Posterior cingulate gyrus (tissue), 11 donors: ENCODE measurements around the gene CHST2.

ENCODE experiments used
- DNase-seq, 10 donors: peaks; one replicate each; pipeline versions ENCODE4 v3.0.0 to v3.0.0-alpha.2; 2020 to 2021; ENCODE audit warnings: mixed read lengths in 3 of 10
- intact Hi-C: fragments of 100-400 bp; cut with DNase I; formaldehyde crosslinking; loops from one replicate; pipeline ENCODE4 v1.15.1; 2023

Gene CHST2

DNA sequence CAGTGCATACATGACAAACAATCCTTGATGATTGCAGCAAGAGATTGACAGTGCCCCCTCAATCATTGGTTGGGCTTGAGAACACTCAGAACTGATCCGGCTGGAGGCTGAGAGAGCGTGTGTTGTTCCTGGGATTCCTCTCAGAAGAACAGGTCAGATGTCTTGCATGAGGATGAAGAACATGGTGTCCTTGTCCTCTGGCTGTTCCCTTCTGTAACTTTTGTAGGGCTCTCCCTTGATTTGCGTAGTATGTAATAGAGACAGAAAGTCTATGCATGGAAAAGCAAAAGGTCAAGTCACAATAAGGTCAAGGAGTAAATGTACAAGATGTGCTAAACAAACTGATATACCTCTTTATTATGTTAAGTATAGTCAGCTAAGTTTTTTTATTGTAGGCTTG lies 8.2 kb downstream of the CHST2 start:
- intact Hi-C loops = loop anchor here (10.0 kb wide), 2 partner anchors 517 to 547 kb away; no protein-coding TSS in a partner anchor
- DNase-seq = no peak

DNA sequence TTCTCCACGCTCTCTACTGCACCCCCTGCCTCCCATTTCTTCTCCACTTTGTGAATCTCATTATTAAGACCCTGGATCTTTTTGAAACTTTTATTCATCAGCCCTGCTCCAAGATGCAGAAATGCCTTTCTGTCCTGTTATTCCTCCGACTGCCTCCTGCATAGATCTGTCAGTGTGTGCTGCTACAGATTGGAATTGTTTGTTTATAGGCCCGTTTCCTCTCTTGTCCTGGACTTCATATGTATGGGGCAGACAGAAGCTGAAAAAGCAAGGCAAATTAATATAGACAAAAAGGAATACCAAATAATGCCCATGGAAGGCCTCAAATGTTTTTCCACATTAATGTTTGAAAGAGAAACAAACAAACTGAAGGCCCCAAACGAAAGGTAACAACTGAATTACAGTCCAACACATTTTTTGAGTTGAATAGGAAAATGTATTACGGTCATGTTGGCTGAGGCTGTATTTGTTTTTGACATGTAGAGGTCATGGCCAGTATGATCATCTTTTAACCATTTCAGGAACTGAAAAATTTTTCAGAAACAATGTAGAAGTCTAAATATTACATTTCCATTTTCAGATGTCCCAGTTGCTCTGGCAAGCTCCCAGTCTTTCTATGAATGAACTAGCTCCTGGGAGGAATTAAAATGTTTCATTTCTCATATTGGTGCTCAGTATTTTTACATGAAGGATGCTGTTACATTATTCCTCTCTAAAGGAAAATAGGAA lies 8.8 kb downstream of the CHST2 start:
- no peak for DNase-seq
- intact Hi-C loops = loop anchor here (10.0 kb wide), 2 partner anchors 516 to 546 kb away; no protein-coding TSS in a partner anchor

DNA sequence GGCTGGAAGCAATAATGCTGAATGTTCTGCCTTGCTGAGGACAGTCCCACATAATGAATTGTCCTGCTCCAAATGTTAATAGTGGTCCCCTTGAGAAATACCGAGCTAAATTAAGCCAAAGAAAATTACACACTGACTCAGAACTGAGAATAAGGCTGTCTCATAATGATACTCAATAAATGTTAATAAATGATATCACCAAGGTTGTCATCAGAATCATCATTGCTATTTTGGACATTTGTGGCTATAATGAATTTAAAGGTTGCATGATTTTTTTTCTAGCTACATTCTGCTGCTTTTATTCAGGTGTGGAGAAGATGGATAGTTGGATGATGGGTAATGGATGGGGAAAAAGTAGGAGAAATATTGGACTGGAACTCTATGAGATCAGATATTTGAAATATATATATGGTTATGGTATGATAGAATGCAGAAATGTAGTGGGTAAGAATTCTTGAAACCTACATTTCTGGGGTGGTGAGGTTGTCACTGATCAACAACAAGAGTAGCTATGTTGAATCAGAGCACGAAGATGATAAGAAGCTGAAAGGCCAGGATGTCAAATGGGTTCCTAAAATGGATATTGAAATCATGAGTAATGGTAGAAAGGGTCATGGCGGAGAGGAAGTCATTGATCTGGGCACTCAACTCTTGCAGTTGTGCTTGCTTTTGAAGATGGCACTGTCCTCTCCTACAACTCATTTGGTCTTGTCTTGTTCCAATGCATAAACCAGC lies 12.8 kb downstream of the CHST2 start:
- intact Hi-C loops = no loop called here
- DNase-seq = no peak

GRCh38 chr3:143134471-143134870 lies 14.9 kb downstream of the CHST2 start:
- peak in 4 of 10 donors; percentile 21 to 83 (median 28) for DNase-seq
- intact Hi-C loops = no loop called here

DNA sequence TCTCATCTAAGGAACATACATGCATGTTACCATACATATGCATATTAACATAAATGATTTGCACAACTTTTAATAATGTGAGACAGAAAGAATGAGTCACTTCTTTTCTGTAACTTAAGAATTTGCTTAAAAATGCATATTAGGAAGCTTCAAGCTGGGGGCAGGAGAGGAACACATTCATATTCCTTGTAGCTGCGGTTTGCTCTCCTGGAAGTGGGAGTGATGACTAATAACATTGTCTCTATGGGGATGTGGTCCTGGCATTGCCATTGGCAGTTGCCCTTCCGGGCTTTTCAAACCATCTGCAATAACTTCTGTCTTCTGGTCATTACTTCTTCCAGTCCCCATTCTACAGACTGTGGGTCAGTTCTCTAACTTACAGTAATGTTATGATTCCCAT lies 15.6 kb downstream of the CHST2 start:
- intact Hi-C loops = no loop called here
- DNase-seq = no peak

DNA sequence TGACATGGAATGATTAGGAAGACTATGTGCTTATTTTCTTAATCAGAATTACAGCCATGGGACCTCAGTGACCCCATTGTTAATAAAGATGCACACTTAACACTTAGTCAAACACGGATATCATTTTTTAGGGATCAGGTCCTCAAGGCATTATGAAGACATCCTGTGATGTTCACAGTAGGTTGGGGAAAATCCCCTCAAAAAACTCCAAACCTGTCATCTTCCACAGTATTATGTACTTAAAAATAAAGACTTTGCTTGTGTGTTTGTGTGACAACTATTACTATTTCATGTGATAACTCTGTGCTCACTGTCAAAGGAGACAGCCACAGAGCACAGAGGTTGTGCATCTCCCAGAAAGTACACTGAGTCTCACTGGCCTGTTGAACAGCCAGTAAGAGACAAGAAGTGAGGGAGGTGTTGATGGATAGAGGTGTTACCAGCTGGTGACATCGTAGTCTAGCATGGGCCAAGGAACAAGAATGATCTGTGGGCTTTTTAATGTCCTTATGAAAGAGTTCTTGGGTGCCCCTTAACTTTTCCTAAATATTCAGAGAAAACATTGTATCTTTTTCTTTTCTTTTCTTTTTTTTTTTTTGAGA lies 18.0 kb downstream of the CHST2 start:
- DNase-seq = no peak
- intact Hi-C loops = no loop called here

DNA sequence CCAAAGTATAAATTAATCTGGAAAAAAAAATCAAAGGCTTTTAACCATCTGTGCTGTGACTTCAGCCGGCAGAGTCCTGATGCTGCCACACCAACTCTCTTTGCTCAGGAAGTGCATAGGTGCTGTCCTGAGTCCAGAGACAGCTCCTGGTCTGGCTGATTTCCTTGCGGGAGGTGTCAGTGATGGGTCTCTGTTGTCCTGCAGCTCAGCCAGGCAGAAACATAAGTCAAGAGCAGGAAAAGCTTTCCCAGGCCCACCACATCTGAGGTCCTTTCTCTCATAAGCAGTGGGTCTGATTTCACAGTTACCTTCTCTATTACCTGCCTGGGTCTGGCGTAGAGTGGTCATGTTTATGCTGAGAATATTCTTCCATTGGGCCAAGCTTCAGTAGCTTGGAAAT lies 19.4 kb downstream of the CHST2 start:
- intact Hi-C loops = no loop called here
- no peak for DNase-seq

GRCh38 chr3:143139762-143140161 lies 20.2 kb downstream of the CHST2 start:
- DNase-seq = no peak
- intact Hi-C loops = no loop called here

GRCh38 chr3:143140550-143140949 lies 21.0 kb downstream of the CHST2 start:
- intact Hi-C loops = no loop called here

GRCh38 chr3:143142354-143142753 lies 22.8 kb downstream of the CHST2 start:
- DNase-seq = no peak
- intact Hi-C loops = no loop called here

More at GRCh38 chr3:143140550-143140949, 21.0 kb downstream of the CHST2 start:
- DNase-seq = no peak

- intact Hi-C loops = no loop called here
- DNase-seq = no peak
These were observed 26.3 kb downstream of the CHST2 start for GRCh38 chr3:143145906-143146305.

GRCh38 chr3:143146486-143147274 lies 27.1 kb downstream of the CHST2 start:
- intact Hi-C loops = no loop called here
- no peak for DNase-seq

DNA sequence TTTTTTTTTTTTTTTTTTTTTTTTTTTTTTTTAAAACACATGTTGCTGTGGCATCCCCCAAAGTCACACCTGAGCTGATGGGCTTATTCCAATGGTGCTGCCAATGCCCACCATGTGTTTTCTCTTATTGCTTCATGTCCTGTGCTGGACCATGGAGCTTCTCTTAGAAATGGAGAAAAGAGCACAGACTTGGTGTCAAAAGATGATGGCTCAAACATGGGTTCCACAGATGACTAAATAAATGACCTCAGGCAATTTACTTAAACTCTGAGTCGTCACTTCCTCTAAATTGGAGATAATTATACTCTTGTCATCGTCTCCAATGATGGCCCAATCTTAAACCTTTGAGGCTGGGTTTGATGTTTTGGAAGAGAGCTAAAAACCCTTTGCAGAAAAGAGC lies 28.1 kb downstream of the CHST2 start:
- intact Hi-C loops = no loop called here
- DNase-seq = no peak

DNA sequence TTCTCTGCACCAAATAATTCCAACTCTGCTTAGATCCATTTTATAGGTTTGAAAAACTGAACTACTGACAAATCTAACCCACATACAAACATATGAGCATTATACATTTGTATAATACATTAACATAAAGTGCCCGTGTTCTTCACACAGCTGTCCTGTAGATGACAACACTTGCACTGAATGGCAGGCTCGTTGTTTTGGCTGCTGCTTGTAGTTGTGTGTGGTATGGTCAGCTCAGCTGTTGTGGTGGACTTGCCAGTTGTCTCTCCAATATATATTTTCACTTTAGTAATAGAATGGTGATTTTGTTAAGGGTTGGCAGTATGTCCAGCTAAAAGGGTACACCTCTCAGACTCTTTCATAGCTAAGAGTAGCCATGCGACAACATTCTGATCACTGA lies 30.5 kb downstream of the CHST2 start:
- no peak for DNase-seq
- intact Hi-C loops = no loop called here

DNA sequence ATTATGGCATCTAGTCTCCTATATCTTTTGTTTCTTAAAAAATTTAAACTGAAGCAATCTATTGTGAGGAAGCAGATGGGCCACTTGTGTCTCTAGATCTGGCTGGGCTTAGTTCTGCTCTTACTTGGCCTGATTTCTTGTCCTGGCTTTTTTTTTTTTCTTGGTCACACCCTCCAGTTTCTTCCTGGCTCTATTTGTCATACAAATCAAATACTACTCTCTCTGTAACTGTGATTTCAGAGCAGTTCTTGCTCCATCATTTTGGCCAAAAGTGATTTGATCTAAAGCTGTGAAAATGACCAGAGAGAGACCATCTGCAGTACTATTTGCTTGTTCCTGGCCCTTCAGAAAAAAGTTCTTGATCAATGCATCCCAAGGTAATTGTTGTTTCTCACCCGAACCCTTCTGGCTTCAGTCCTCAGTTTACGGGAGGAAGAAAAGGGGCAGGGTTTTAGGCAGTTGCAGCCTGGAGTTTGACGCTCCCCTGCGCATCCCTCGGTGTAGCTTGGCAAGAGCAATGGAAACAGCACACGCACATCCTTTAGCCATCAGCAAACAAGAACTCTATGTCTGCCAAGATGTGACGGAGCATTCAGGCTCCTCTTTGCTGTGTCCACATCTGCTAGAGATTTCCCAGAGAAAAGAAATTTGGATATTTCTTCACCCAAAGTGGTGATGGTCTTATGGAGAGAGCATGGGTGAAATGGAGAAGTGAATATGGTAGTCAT lies 31.6 kb downstream of the CHST2 start:
- DNase-seq = no peak
- intact Hi-C loops = no loop called here

- no peak for DNase-seq
- intact Hi-C loops = no loop called here
These were observed 32.5 kb downstream of the CHST2 start for GRCh38 chr3:143152043-143152442.

DNA sequence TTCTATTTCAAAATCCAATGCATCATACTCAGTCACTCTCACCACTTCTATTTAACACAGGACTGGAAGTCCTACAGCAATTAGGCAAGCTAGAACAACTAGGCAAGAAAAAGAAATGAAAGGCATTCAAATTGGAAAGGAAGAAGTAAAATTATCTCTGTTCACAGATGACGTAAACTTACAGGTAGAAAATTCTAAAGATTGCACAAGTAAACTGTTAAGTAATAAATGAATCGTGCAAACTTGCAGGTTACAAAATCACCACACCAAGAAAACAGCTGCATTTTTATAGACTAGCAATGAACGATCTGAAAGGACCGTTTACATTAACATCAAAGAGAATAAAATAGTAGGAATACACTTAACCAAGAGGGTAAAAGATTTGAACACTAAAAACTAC lies 36.2 kb downstream of the CHST2 start:
- intact Hi-C loops = no loop called here
- no peak for DNase-seq

DNA sequence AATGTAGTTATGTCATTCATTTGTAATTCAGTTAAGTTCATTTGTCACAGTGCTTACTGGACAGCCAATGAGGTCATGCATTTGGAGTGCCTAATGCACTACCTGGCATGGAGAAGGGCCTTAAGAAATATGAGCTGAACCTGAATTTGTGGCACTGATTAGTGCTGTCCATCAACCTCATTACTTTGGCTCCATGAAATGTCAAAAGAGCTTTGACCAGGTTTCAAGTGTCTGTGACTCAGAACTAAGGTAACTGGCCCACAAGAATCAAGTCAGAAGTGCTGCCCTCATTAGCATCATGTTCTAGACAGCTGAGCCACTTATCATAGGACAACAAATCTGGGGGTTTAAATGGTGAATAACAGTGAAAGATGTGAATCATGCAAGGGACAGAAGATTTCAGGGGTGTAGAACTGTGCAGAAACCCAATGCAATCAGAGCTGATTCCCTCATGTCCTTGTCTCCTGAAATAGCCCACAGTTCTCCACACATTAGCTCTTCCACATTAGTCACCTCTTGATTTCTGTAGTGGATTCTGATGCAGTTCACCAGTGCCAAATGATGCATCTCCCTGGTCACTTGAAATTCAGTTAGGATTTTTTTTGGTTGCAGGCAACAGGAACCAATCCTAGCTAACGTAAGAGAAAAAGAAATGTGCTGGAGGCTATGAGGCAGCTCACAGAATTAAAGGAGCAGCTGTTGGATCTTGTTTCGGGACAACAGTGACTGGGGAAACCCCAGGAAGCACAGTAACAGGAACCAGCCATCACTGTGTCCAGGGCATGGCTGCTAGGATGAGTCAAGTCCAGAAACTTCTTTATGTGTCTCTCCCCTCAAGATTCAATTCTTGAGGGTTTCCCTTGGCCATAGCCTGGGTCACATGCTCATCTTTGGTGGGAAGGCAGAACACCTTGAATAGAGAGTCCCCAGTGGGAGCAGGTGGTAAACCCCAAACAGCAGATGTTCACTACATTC lies 38.7 kb downstream of the CHST2 start:
- DNase-seq = no peak

GRCh38 chr3:143160437-143160836 lies 40.9 kb downstream of the CHST2 start:
- no peak for DNase-seq
- intact Hi-C loops = no loop called here

More for the DNA sequence above, 38.7 kb downstream of the CHST2 start:
- intact Hi-C loops = no loop called here
